Adrenal gland (tissue), 12 donors: Measurements from ENCODE around the gene PLIN5. TPM values are rescaled to one million over a fixed set of nuclear protein-coding genes. Genes with fewer than 3 reads are reported as not detected.

ENCODE experiments used
- DNase-seq, 7 donors: peaks; one replicate each; pipeline ENCODE4 v3.0.0-alpha.2; 2019 to 2020
- H3K27ac ChIP-seq, 5 donors: fragments of 200-600 bp; sonication (generic) in 4 of 5; 1 replicate in 3 of 5; 2 replicates in 2 of 5; pipeline versions ENCODE4 v1.5.1 to v1.8.0; 2016 to 2020; ENCODE audit warnings: mild to moderate bottlenecking in 1 of 5
- H3K27me3 ChIP-seq: fragments of 200-600 bp; 2 replicates; pipeline ENCODE4 v1.8.0; 2021
- H3K36me3 ChIP-seq, 2 donors: fragments of 200-600 bp; replicated peaks in 1 of 2; 1 replicate in 1 of 2; 2 replicates in 1 of 2; pipeline versions ENCODE4 v1.5.1 to v1.8.0; 2018 to 2022
- H3K4me1 ChIP-seq, 2 donors: fragments of 200-600 bp; replicated peaks in 1 of 2; 1 replicate in 1 of 2; 2 replicates in 1 of 2; pipeline versions ENCODE4 v1.5.1 to v1.8.0; 2018 to 2021
- H3K4me3 ChIP-seq, 4 donors: fragments of 200-600 bp; sonication (generic) in 3 of 4; one replicate each; pipeline ENCODE4 v1.5.1; 2016 to 2018
- H3K9me3 ChIP-seq, 3 donors: fragments of 200-600 bp; sonication (generic) in 1 of 3; replicated peaks in 1 of 3; 1 replicate in 2 of 3; 2 replicates in 1 of 3; pipeline versions ENCODE4 v1.5.1 to v1.8.0; 2016 to 2021
- CTCF ChIP-seq, 6 experiments: fragments of 450-650 bp in 4 of 6; fragments of 200-600 bp in 2 of 6; sonication (generic) in 1 of 6; IDR thresholded peaks; 1 replicate in 5 of 6; 2 replicates in 1 of 6; pipeline versions ENCODE4 v1.5.1 to v1.8.0; 2016 to 2021; ENCODE audit warnings: antibody characterized with exemption in 6 of 6, mild to moderate bottlenecking in 2 of 6, moderate library complexity in 1 of 6
- POLR2A ChIP-seq, 2 donors: fragments of 450-650 bp; IDR thresholded peaks; one replicate each; pipeline ENCODE4 v1.6.1; 2017; ENCODE audit warnings: antibody characterized with exemption in 2 of 2, mild to moderate bottlenecking in 2 of 2, moderate library complexity in 1 of 2
- WGBS, 4 donors: extraction: QIAGEN DNeasy Blood & Tissue Kit in 2 of 4; methylation state at CpG; one replicate each; pipeline versions ENCODE4 v1.1.5 to v1.1.7; 2013 to 2017; 5-methylcytosine and 5-hydroxymethylcytosine counted together
- intact Hi-C, 2 donors: fragments of 100-400 bp; cut with DNase I; formaldehyde crosslinking; loops; one replicate each; pipeline versions ENCODE4 v1.14.1 to v1.15.0; 2022 to 2023
- polyA plus RNA-seq, 3 donors: library from polyadenylated mRNA; stranded (reverse); fragments of 200-250 nt in 2 of 3; fragments of 350-450 nt in 1 of 3; fragmentation: Illumina TruSeq in 1 of 3; extraction: RNeasy Lipid Tissue Mini Kit (QIAGEN cat#74804) in 1 of 3; gene quantifications; one replicate each; pipeline ENCODE4 v1.2.3, GENCODE V29; 2013 to 2014
- total RNA-seq, 9 donors: library from RNA; depleted of rRNA in 4 of 9; stranded (reverse); fragments of >200 nt in 4 of 9; fragments of 120-200 nt in 1 of 9; fragmentation: NEBNext Ultra II Directional in 1 of 9; extraction: Animal tissue kit (Norgen Biotek cat#: 25700) in 1 of 9; gene quantifications; one replicate each; pipeline versions ENCODE4 v1.1.0 to v1.2.4, GENCODE V29; 2013 to 2023
- donor health status: healthy with polysubstance abuse.
- donor health status: Bipolar disorder and iron deficiency.
- donor health status: DM: yes; HTN: yes; CAD: no.
- donor health status: DM: no; HTN: no; CAD: no.
- donor health status: DM: no; HTN: no; CAD: no.
- donor health status: DM: yes; HTN: yes; CAD: no.

Gene PLIN5
- total and polyA plus RNA-seq, 12 donors, result 0.57 to 47.6 (median 7.2) TPM

GRCh38 chr19:4571305-4571917 lies 36.4 kb upstream of the PLIN5 start:
- DNase-seq, result no peak
- Histone ChIP-seq H3K4me1 (peaks cover 0 to 5% of the 10 kb centered on the region in 2 donors), H3K36me3 (no peaks in the 10 kb centered on the region), H3K9me3 (no peaks in the 10 kb centered on the region), H3K27ac (no peak overlapping the region), H3K27me3 (no peaks in the 10 kb centered on the region), H3K4me3 (no peak overlapping the region)
- no peak for TF ChIP-seq POLR2A (IDR thresholded peaks at IDR 0.05)
- TF ChIP-seq CTCF (IDR thresholded peaks at IDR 0.05), result no peak
- 53 to 70% (median 63%) methylated on average over 6 to 22 of the region's 22 CpGs for WGBS, 4 donors
- intact Hi-C loops, result no loop called here

- WGBS, 4 donors, result 83 to 91% (median 88%) methylated on average over 4 to 5 of the region's 5 CpGs
These were observed 35.9 kb upstream of the PLIN5 start for GRCh38 chr19:4570916-4571304.

GRCh38 chr19:4570402-4570801 lies 35.4 kb upstream of the PLIN5 start:
- no peaks in the 10 kb centered on the region for H3K27me3 ChIP-seq
- DNase-seq, result no peak
- no peak overlapping the region for H3K27ac ChIP-seq
- H3K9me3 ChIP-seq, result no peaks in the 10 kb centered on the region
- WGBS, 4 donors, result 80 to 83% (median 82%) methylated on average over 11 of the region's 11 CpGs
- H3K36me3 ChIP-seq, result no peaks in the 10 kb centered on the region
- H3K4me1 ChIP-seq, result peaks cover 0 to 5% of the 10 kb centered on the region in 2 donors
- intact Hi-C loops, result no loop called here
- TF ChIP-seq POLR2A (IDR thresholded peaks at IDR 0.05), result no peak
- no peak for TF ChIP-seq CTCF (IDR thresholded peaks at IDR 0.05)
- no peak overlapping the region for H3K4me3 ChIP-seq

More at GRCh38 chr19:4570916-4571304, 35.9 kb upstream of the PLIN5 start:
- no peak overlapping the region for H3K4me3 ChIP-seq
- H3K27ac ChIP-seq, result no peak overlapping the region
- peaks cover 0 to 5% of the 10 kb centered on the region in 2 donors for H3K4me1 ChIP-seq
- H3K36me3 ChIP-seq, result no peaks in the 10 kb centered on the region
- H3K27me3 ChIP-seq, result no peaks in the 10 kb centered on the region
- TF ChIP-seq CTCF (IDR thresholded peaks at IDR 0.05) (no peak), POLR2A (IDR thresholded peaks at IDR 0.05) (no peak)
- intact Hi-C loops, result no loop called here
- DNase-seq, result no peak
- no peaks in the 10 kb centered on the region for H3K9me3 ChIP-seq

DNA sequence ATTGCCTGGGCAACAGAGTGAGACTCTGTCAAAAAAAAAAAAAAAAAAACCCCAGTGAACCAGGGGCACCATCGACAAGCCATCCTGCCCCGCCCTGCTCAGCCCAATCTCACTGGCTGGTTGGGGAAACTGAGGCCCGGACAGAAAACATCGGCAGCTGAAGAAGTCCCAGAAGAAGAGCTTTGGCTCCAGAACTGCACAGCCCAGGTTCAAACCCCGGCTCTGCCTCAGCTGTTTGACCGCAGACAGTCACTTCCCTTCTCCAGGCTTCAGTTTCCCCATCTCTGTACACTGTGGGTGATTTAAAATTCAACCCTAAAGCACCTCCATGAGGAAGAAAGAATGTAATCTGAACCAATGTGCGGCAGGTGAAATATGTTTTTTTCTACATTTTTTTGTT lies 33.9 kb upstream of the PLIN5 start:
- DNase-seq, result no peak
- intact Hi-C loops, result no loop called here
- TF ChIP-seq POLR2A (IDR thresholded peaks at IDR 0.05) (no peak), CTCF (IDR thresholded peaks at IDR 0.05) (no peak)
- H3K9me3 ChIP-seq, result no peaks in the 10 kb centered on the region
- no peaks in the 10 kb centered on the region for H3K36me3 ChIP-seq
- H3K27me3 ChIP-seq, result no peaks in the 10 kb centered on the region
- WGBS, 4 donors, result 70 to 77% (median 75%) methylated on average over 7 of the region's 7 CpGs
- no peaks in the 10 kb centered on the region for H3K4me1 ChIP-seq
- H3K27ac ChIP-seq, result no peak overlapping the region
- no peak overlapping the region for H3K4me3 ChIP-seq
